BJ (cell line): ENCODE results near the gene SLC39A11. TPM values are rescaled to one million over a fixed set of nuclear protein-coding genes. Genes with fewer than 3 reads are reported as not detected.
"Not testable (repeated sequence)": the region's sequence is repeated elsewhere in the genome, so short reads cannot be mapped to it uniquely, and the experiment has no call there.

ENCODE experiments used
- CTCF ChIA-PET: fragments of 350-600 bp; formaldehyde crosslinking; extraction: SDS; loops from one replicate; lab custom pipeline; 2021; ENCODE audit warnings: antibody characterized with exemption, inconsistent platforms; lab: Yijun Ruan, JAX
- POLR2A ChIA-PET: fragments of 300-600 bp; sonication (Branson Sonifier 250); formaldehyde crosslinking; extraction: SDS; loops from one replicate; lab custom pipeline; 2021; ENCODE audit warnings: antibody characterized with exemption; lab: Charles Lee
- DNase-seq: peaks from one replicate; pipeline ENCODE4 v3.0.0-alpha.2; 2011; ENCODE audit warnings: low read depth
- H3K27me3 ChIP-seq: 2 replicates; pipeline ENCODE4 v1.6.0; 2011; ENCODE audit warnings: low read length; ENCODE audit not compliant: control insufficient read depth, insufficient read depth
- H3K36me3 ChIP-seq: 2 replicates; pipeline ENCODE4 v1.5.1; 2011; ENCODE audit warnings: low read length; ENCODE audit not compliant: control insufficient read depth, insufficient read depth
- H3K4me3 ChIP-seq: 2 replicates; pipeline ENCODE4 v1.5.1; 2011; ENCODE audit warnings: low read depth, mild to moderate bottlenecking, control low read depth, low read length
- CTCF ChIP-seq: IDR thresholded peaks from 2 replicates; pipeline ENCODE4 v1.5.1; 2011; ENCODE audit warnings: low read depth, mild to moderate bottlenecking, control low read depth, inconsistent platforms, low read length, moderate library complexity; ENCODE audit not compliant: insufficient read depth
- polyA plus RNA-seq: library from polyadenylated mRNA; depleted of rRNA; stranded (reverse); fragments of >200 nt; gene quantifications from 2 replicates; pipeline ENCODE4 v1.2.3, GENCODE V29; 2011

The SLC39A11 gene
- polyA plus RNA-seq, 1 experiment = 20.9 TPM

GRCh38 chr17:72639711-72640110 is 452.8 kb downstream of the SLC39A11 start:
- H3K36me3 ChIP-seq = no peaks in the 10 kb centered on the region
- peaks cover 2% of the 10 kb centered on the region; the same call in 1 of the 2 replicates for H3K27me3 ChIP-seq
- DNase-seq = no peak
- no peak for TF ChIP-seq CTCF
- ChIA-PET POLR2A (no interaction called here), CTCF (no interaction called here)
- H3K4me3 ChIP-seq = no peak overlapping the region

DNA sequence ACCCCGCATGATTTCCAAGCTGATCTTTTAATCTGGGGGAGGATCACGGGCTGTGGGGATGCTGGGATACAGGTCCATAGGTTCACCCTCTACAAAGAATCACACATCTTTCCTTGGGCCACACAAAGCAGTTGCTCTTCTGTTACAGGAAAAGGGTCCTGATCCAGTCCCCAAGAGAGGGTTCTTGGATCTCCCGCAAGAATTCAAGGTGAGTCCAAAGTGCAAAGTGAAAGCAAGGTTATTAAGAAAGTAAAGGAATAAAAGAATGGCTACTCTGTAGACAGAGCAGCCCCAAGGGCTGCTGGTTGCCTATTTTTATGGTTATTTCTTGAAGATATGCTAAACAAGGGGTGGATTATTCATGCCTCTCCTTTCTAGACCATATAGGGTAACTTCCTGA is 453.6 kb downstream of the SLC39A11 start:
- CTCF ChIA-PET = not testable (repeated sequence)

DNA sequence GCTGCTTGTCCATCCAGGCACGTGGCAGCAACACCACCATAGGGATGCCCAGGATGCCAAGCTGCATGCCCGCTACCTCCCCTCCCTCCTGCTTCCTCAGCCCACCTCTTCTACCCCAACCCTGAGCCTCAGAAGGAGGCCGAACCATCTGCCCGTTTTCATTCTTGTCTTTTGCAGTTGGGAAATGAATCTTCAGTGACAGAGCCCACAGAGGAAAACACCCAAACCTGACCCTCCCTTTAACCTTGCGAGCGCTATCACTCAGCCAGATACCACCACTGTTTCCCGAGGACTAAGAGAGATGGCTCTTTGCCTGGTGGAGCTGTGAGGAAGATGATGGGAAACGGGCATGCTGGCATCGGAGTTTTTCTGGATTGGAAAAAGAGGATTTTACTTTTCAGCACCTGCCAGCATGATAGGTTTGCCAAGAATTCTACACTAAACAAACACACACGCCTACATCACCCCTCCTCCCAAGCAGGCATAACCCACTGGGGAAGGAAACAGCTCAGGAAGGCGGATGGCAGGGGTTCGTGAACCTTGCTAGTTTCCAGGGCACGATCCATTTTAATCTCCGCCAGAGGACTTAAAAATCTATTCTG is 457.4 kb downstream of the SLC39A11 start:
- Histone ChIP-seq H3K36me3 (no peaks in the 10 kb centered on the region), H3K27me3 (peaks cover 4% of the 10 kb centered on the region; the same call in 1 of the 2 replicates), H3K4me3 (no peak overlapping the region)
- no peak for TF ChIP-seq CTCF
- POLR2A ChIA-PET = no interaction called here
- no peak for DNase-seq
- CTCF ChIA-PET = no interaction called here

More for the DNA sequence above, 453.6 kb downstream of the SLC39A11 start:
- POLR2A ChIA-PET, H3K36me3 ChIP-seq, DNase-seq, H3K4me3 ChIP-seq, H3K27me3 ChIP-seq: not testable (repeated sequence)

DNA sequence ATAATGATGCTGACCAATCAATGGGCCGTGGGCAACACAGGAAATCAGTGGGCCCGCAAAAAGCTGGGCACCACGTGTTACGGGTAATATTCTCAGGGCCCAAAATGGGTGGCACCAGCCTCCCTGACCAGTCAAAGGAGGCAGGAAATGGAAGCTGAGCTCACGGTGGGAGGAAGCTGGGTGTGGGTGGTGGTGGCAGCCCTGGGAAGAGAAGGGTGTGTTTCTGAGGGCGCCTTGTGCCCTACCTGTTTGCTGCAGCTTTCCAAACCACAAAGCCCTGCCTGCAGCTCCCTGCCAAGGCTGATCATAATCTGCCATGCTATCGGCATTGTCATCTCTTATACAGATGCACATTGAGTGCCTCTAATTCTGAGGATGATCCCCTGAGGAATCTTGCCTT is 457.9 kb downstream of the SLC39A11 start:
- no peaks in the 10 kb centered on the region for H3K36me3 ChIP-seq
- TF ChIP-seq CTCF = no peak
- ChIA-PET CTCF (no interaction called here), POLR2A (no interaction called here)
- peaks cover 4% of the 10 kb centered on the region; the same call in 1 of the 2 replicates for H3K27me3 ChIP-seq
- no peak for DNase-seq
- no peak overlapping the region for H3K4me3 ChIP-seq

- ChIA-PET POLR2A (no interaction called here), CTCF (no interaction called here)
- Histone ChIP-seq H3K36me3 (no peaks in the 10 kb centered on the region), H3K27me3 (peaks cover 2% of the 10 kb centered on the region; the same call in 1 of the 2 replicates), H3K4me3 (no peak overlapping the region)
- no peak for TF ChIP-seq CTCF
- no peak for DNase-seq
Measured at GRCh38 chr17:72631949-72632684, 460.4 kb downstream of the SLC39A11 start.

DNA sequence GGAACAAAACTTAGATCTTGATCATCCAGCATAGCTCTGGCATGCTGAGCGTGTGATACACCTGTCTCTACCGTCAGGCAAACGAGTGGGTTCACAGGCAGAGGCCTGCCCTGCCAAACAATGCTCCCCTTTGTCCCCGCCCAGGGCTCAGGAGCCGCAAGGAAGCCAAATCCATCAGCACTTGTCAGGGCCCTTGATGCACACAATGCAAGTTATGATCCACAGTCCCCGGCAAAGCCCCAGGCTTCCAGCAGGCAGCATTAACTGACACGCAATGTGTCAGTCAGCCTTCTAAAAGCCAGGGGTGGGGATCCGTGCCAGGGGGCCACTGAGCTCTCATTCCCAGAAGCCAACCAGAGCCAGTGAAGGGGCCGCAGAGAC is 460.9 kb downstream of the SLC39A11 start:
- no peak for TF ChIP-seq CTCF
- CTCF ChIA-PET = no interaction called here

More for the DNA sequence above, 460.9 kb downstream of the SLC39A11 start:
- POLR2A ChIA-PET = no interaction called here
- H3K36me3 ChIP-seq = no peaks in the 10 kb centered on the region
- peaks cover 2% of the 10 kb centered on the region; the same call in 1 of the 2 replicates for H3K27me3 ChIP-seq
- no peak for DNase-seq
- H3K4me3 ChIP-seq = no peak overlapping the region
